ENCODE measurements around the gene THAP3. TPM values are rescaled to one million over a fixed set of nuclear protein-coding genes. Genes with fewer than 3 reads are reported as not detected.

THAP3 gene
- total and polyA plus RNA-seq, 7 donors: 8.9 to 40.1 (median 18.8) TPM

DNA sequence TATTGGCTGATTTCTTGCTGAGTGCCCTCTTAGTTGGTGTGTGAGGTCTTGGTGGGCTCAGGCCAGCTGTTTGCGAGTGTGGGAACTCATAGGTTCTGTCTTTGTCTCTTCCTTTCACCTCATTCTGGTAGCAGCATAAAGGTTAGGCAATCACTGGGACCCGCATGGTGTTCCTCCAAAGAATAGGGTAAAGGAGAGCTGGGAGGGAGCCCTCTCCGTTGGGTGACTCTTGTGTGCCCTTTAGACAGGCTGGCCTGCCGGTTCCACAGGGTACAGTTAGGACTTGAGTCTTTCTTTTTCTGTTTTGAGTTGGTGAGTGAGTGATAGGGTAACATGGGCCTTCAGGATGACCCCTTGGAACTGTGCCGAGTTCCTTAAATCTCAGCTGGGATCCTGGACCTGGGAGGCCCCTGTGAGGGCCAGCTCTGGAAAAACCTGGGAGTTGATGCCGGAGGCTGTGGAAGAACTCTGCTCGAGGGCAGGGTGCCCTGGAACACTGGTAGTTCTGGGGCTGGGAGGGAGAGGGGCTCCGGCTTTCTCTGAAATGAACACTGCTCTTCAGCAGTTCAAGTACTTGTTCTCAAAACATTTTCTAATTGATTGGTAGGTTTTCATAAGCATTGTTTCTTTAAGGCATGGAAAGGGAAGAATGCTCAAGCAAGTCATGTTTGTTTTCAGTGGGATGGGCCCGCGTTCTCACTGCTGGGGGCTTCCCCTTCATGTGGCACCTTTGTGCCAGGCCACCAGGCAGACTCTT is 2.1 kb upstream of the THAP3 start:
- Histone ChIP-seq H3K27ac (no peak overlapping the region), H3K36me3 (ENCODE audit: insufficient read depth in 1 of 2, low read depth in 1 of 2) (peaks cover 0 to 69% of the 10 kb centered on the region in 2 donors), H3K4me1 (peaks cover 12% of the 10 kb centered on the region), H3K4me3 (no peak overlapping the region), H3K27me3 (ENCODE audit: insufficient read depth in 3 of 3, low read length in 2 of 3) (no peaks in the 10 kb centered on the region), H3K9me3 (no peaks in the 10 kb centered on the region)
- 89 to 90% (median 90%) methylated on average over 10 of the region's 10 CpGs for WGBS, 3 donors
- intact Hi-C loops (cut with DNase I): loop anchor here in 1 of 2 donors (5.0 kb wide), 1 partner anchor 35 kb away; no protein-coding TSS in a partner anchor
- DNase-seq (no peak), ATAC-seq (no peak)
- no peak for TF ChIP-seq CTCF (IDR thresholded peaks at IDR 0.05)

DNA sequence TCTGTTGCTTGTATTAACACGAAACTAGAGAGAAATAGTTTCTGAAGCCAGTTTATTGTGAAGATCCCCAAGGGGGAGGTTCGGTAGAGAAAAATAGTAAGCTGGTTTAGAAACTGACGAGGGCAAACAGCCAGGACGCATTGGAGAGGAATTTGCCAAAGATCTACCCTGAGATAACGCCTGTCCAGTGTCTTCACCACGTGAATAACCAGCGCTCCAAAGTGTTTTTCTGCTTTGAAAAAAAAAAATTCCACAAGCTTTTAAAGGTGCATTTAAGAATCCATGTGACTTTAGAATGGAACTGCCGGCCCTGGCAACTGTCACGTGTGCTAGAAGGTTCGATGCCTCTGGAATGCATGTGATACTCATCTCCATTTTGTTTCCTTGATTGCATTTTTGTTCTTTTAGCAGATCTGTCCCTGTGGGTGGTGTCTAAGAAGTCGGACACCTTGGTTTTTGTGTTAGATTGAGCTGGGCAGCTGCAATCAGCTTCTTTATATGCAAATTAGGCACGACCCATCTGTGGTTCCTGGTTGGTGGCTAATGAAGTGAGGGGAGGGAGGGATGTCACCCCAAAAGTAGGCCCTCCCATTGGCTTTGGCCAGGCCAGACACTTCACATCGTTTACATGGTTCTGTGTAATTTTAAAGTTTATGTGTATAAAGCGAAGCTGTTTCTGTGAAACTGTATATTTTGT is 1.3 kb upstream of the THAP3 start:
- Histone ChIP-seq H3K4me1 (peaks cover 12% of the 10 kb centered on the region), H3K4me3 (no peak overlapping the region), H3K27me3 (ENCODE audit: insufficient read depth in 3 of 3, low read length in 2 of 3) (no peaks in the 10 kb centered on the region), H3K36me3 (ENCODE audit: insufficient read depth in 1 of 2, low read depth in 1 of 2) (peaks cover 0 to 66% of the 10 kb centered on the region in 2 donors), H3K27ac (no peak overlapping the region), H3K9me3 (no peaks in the 10 kb centered on the region)
- 68 to 75% (median 71%) methylated on average over 14 of the region's 14 CpGs for WGBS, 3 donors
- DNase-seq (no peak), ATAC-seq (no peak)
- intact Hi-C loops (cut with DNase I): loop anchor here in 1 of 2 donors (5.0 kb wide), 1 partner anchor 36 kb away; no protein-coding TSS in a partner anchor
- TF ChIP-seq CTCF (IDR thresholded peaks at IDR 0.05): no peak

DNA sequence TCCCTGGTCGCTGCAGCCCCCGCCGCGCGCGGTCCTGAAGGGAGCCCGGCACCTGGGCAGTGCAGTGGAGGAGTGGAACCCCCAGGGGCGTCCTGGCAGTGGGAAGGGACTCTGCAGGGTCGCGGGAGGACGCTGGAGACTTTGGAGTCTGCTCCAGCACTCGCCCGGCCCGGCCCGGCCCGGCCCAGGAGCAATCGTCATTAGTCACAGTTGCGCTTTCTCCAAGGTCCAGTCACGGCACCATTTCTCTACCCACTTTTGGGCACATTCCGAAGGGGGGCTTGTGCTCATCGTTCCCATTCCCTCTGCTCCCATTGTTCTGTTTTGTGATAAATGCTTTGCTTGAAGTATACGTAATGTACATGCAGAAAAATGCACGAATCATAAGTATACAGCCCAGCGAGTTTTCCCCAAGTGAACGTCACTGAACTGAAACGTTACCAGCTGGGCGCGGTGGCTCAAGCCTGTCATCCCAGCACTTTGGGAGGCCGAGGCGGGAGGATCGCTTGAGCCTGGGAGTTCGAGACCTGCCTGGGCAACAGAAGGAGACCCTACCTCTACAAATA is 999 bp downstream of the THAP3 start:
- Histone ChIP-seq H3K9me3 (no peaks in the 10 kb centered on the region), H3K27me3 (ENCODE audit: insufficient read depth in 3 of 3, low read length in 2 of 3) (no peaks in the 10 kb centered on the region), H3K27ac (peak overlapping the region; percentile 84), H3K36me3 (ENCODE audit: insufficient read depth in 1 of 2, low read depth in 1 of 2) (peaks cover 0 to 72% of the 10 kb centered on the region in 2 donors), H3K4me1 (peaks cover 12% of the 10 kb centered on the region), H3K4me3 (peak overlapping the region; percentile 89)
- intact Hi-C loops (cut with DNase I): no loop called here
- WGBS, 3 donors: 4 to 6% (median 4%) methylated on average over 24 to 32 of the region's 32 CpGs
- ATAC-seq (peak in 2 of 4 donors; percentile 29 to 30), DNase-seq (no peak)
- TF ChIP-seq CTCF (IDR thresholded peaks at IDR 0.05): no peak

- H3K9me3 ChIP-seq: no peaks in the 10 kb centered on the region
- WGBS, 3 donors: 85 to 97% (median 94%) methylated on average over 9 of the region's 9 CpGs
- intact Hi-C loops (cut with DNase I): no loop called here
- peaks cover 12% of the 10 kb centered on the region for H3K4me1 ChIP-seq
- ATAC-seq (no peak), DNase-seq (no peak)
- H3K4me3 ChIP-seq: no peak overlapping the region
- H3K36me3 ChIP-seq (ENCODE audit: insufficient read depth in 1 of 2, low read depth in 1 of 2): peaks cover 0 to 72% of the 10 kb centered on the region in 2 donors
- no peak for TF ChIP-seq CTCF (IDR thresholded peaks at IDR 0.05)
- no peak overlapping the region for H3K27ac ChIP-seq
- no peaks in the 10 kb centered on the region for H3K27me3 ChIP-seq (ENCODE audit: insufficient read depth in 3 of 3, low read length in 2 of 3)
These were observed 2.4 kb downstream of the THAP3 start for GRCh38 chr1:6627031-6627430.

Data from psoas muscle (tissue), 8 donors.